Progenitor cell of endocrine pancreas (in vitro differentiated cells): ENCODE results near the gene TXNRD1. TPM values are rescaled to one million over a fixed set of nuclear protein-coding genes. Genes with fewer than 3 reads are reported as not detected.
"Not testable (repeated sequence)": the region's sequence is repeated elsewhere in the genome, so short reads cannot be mapped to it uniquely, and the experiment has no call there.

Source experiments
- DNase-seq: peaks from one replicate; pipeline ENCODE4 v3.0.0; 2021; ENCODE audit warnings: low spot score; ENCODE audit not compliant: unreplicated experiment
- H3K27ac Mint-ChIP-seq: 2 replicates; pipeline ENCODE4 v1.8.0; 2021; ENCODE audit warnings: mild to moderate bottlenecking, moderate library complexity, mixed read lengths
- H3K27me3 Mint-ChIP-seq: 2 replicates; pipeline ENCODE4 v1.8.0; 2021; ENCODE audit warnings: mixed read lengths
- H3K36me3 Mint-ChIP-seq: 2 replicates; pipeline ENCODE4 v1.8.0; 2022; ENCODE audit warnings: mixed read lengths; ENCODE audit not compliant: insufficient read depth
- H3K4me1 Mint-ChIP-seq: 2 replicates; pipeline ENCODE4 v1.8.0; 2021; ENCODE audit warnings: low read depth, mixed read lengths
- H3K4me3 Mint-ChIP-seq: 2 replicates; pipeline ENCODE4 v1.8.0; 2021; ENCODE audit warnings: low read depth, mild to moderate bottlenecking, moderate library complexity, mixed read lengths
- H3K9me3 Mint-ChIP-seq: 2 replicates; pipeline ENCODE4 v1.8.0; 2021; ENCODE audit warnings: low read depth, mixed read lengths
- CTCF ChIP-seq: fragments of 200-600 bp; sonication (generic); IDR thresholded peaks from one replicate; pipeline ENCODE4 v1.5.0; 2021; ENCODE audit warnings: antibody characterized with exemption, mild to moderate bottlenecking; ENCODE audit not compliant: unreplicated experiment
- total RNA-seq: library from RNA; stranded (reverse); gene quantifications from 2 replicates; pipeline ENCODE4 v1.2.1, GENCODE V29; 2021

The TXNRD1 gene
- total RNA-seq, 1 donor from 2014 or later: 116 TPM

DNA sequence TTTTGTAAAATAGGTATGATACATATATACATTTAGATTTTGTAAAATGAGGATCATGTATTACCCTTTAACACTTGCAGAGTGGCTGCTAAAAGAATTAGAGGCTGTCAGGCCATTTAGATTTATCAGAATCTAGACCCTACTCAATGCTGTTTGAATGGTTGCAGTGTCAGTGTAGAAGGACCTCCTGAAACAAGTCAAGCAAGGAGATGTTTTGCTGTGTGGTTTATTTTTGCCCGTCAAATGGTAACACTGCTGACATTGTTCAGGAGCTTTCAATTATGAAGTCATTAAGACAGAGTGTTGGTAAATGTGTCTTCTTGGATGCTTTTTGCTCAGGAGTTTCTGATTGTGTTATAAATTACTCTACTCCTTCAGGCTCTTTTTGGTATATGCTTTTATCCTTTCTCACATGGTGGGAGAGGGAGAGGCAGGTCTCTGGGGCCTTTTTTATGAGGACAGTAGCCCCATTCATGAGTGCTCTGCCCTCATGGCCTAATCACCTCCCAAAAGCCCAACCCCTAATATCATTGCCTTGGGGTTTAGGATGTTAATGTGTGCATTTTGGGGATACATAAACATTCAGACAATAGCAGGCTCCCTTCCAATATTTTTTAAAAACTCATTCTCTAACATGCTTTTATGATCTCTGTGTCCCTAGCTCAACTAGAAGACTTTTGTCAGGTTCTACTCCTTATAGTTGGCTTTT, 104.5 kb downstream of the TXNRD1 start:
- no peak overlapping the region for H3K4me3 Mint-ChIP-seq
- no peaks in the 10 kb centered on the region for H3K27me3 Mint-ChIP-seq
- no peak for DNase-seq
- H3K9me3 Mint-ChIP-seq: peaks cover 3% of the 10 kb centered on the region
- no peaks in the 10 kb centered on the region for H3K4me1 Mint-ChIP-seq
- no peak for TF ChIP-seq CTCF
- peaks cover 37% of the 10 kb centered on the region for H3K36me3 Mint-ChIP-seq
- H3K27ac Mint-ChIP-seq: no peak overlapping the region

GRCh38 chr12:104320627-104321024, 105.0 kb downstream of the TXNRD1 start:
- no peak for DNase-seq
- Mint-ChIP-seq H3K9me3 (peaks cover 3% of the 10 kb centered on the region), H3K4me3 (no peak overlapping the region), H3K27ac (no peak overlapping the region), H3K27me3 (no peaks in the 10 kb centered on the region), H3K4me1 (no peaks in the 10 kb centered on the region), H3K36me3 (peaks cover 33% of the 10 kb centered on the region)
- TF ChIP-seq CTCF: no peak

- Mint-ChIP-seq H3K36me3 (peaks cover 33% of the 10 kb centered on the region), H3K27me3 (no peaks in the 10 kb centered on the region), H3K27ac (no peak overlapping the region), H3K4me1 (no peaks in the 10 kb centered on the region), H3K4me3 (no peak overlapping the region), H3K9me3 (peaks cover 3% of the 10 kb centered on the region)
- no peak for DNase-seq
- no peak for TF ChIP-seq CTCF
These were observed 106.4 kb downstream of the TXNRD1 start for GRCh38 chr12:104321949-104322348.

DNA sequence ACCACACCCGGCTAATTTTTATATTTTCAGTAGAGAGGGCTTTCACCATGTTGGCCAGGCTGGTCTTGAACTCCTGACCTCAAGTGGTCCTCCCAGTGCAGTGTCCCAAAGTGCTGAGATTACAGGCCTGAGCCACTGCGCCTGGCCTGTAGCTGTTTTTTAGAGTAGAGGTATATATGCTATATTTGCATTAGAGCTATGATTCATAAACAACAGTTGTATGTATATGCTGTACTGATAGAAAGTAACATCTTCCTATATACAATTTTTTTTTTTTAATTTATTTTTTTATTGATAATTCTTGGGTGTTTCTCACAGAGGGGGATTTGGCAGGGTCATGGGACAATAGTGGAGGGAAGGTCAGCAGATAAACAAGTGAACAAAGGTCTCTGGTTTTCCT, 107.0 kb downstream of the TXNRD1 start:
- H3K27ac Mint-ChIP-seq, H3K4me1 Mint-ChIP-seq, H3K9me3 Mint-ChIP-seq, H3K27me3 Mint-ChIP-seq, H3K4me3 Mint-ChIP-seq, DNase-seq: not testable (repeated sequence)
- peaks cover 39% of the 10 kb centered on the region for H3K36me3 Mint-ChIP-seq

DNA sequence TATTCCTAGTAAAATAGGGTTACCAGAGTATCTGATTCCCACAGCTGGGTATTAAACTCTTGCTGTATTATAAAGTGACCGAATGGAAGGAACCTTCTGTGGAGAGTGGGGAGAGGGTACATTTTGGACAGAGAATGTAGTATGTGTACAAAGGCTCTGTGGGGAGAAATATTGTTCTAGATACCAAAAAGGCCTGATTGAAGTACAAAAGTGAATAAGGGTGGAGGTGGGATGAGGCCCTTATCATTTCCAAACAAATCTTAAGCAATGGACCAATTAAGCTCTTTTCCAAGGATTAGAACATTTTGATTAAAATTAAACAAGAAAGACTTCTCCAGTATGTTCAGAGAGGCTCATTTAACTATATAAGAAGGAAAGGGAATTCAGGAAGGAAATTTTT, 108.3 kb downstream of the TXNRD1 start:
- no peak for DNase-seq

DNA sequence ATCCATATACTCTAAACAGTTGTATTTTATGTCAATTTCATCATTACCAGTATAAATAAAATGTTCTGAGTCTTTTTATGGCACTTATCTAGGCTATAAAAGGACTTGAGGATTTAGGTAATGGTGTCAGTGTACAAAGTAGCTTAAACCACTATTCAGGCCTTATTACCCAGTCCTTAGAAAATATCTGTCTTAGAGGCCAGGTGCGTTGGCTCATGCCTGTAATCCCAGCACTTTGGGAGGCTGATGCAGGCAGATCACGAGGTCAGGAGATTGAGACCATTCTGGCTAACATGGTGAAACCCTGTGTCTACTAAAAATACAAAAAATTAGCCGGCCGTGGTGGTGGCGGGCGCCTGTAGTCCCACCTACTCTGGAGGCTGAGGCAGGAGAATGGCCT, 112.7 kb downstream of the TXNRD1 start:
- H3K4me3 Mint-ChIP-seq, H3K27ac Mint-ChIP-seq, H3K27me3 Mint-ChIP-seq, H3K9me3 Mint-ChIP-seq, DNase-seq, H3K4me1 Mint-ChIP-seq: not testable (repeated sequence)
- H3K36me3 Mint-ChIP-seq: peaks cover 32% of the 10 kb centered on the region

More for the DNA sequence above, 108.3 kb downstream of the TXNRD1 start:
- Mint-ChIP-seq H3K4me3 (no peak overlapping the region), H3K27me3 (no peaks in the 10 kb centered on the region), H3K4me1 (no peaks in the 10 kb centered on the region), H3K9me3 (peaks cover 3% of the 10 kb centered on the region), H3K36me3 (peaks cover 41% of the 10 kb centered on the region), H3K27ac (no peak overlapping the region)
- no peak for TF ChIP-seq CTCF
